ENCODE data around the gene PARD6A. TPM values are rescaled to one million over a fixed set of nuclear protein-coding genes. Genes with fewer than 3 reads are reported as not detected.

The PARD6A gene
- total and polyA plus RNA-seq, 2 of the 13 experiments (the other 11 are each of a cell fraction or from before 2014, with no cell fraction given) = 3.5 to 4.3 TPM

GRCh38 chr16:67667817-67668494, 7.2 kb downstream of the PARD6A start (continued):
- TF ChIP-seq TFDP2 (CRISPR knock-in tag; IDR thresholded peaks at IDR 0.05) = peak; percentile 73
- no peak for TF ChIP-seq SKIL (CRISPR knock-in tag; IDR thresholded peaks at IDR 0.05; ENCODE audit: borderline replicate concordance)
- TF ChIP-seq ISX (CRISPR knock-in tag; conservative IDR thresholded peaks at IDR 0.05) = no peak
- no peak for TF ChIP-seq DZIP1 (CRISPR knock-in tag; IDR thresholded peaks at IDR 0.05)
- no peak for TF ChIP-seq ZNF558 (CRISPR knock-in tag; IDR thresholded peaks at IDR 0.05; ENCODE audit: borderline replicate concordance)
- peak; percentile 13; the same call in 1 of the 2 replicates for TF ChIP-seq SIN3B (IDR thresholded peaks at IDR 0.05; ENCODE audit: low read length)
- no peak; the same call in 1 of the 2 replicates for TF ChIP-seq U2AF2 (IDR thresholded peaks at IDR 0.05; ENCODE audit: low read depth, low read length)
- TF ChIP-seq AHR (CRISPR knock-in tag; IDR thresholded peaks at IDR 0.05) = peak; percentile 3; the same call in 1 of the 2 replicates
- TF ChIP-seq RORA (CRISPR knock-in tag; IDR thresholded peaks at IDR 0.05) = no peak
- no peak for TF ChIP-seq POLR2AphosphoS2 (IDR thresholded peaks at IDR 0.05; ENCODE audit: low read depth, low read length)
- TF ChIP-seq KDM5B (CRISPR knock-in tag; IDR thresholded peaks at IDR 0.05; ENCODE audit: borderline replicate concordance) = peak; percentile 20
- no peak for TF ChIP-seq ZMAT5 (CRISPR knock-in tag; IDR thresholded peaks at IDR 0.05; ENCODE audit: borderline replicate concordance, low read depth)
- TF ChIP-seq ARID3A (IDR thresholded peaks at IDR 0.05; ENCODE audit: low read depth, low read length) = no peak
- TF ChIP-seq DRAP1 (CRISPR knock-in tag; IDR thresholded peaks at IDR 0.05) = peak; percentile 80
- no peak for TF ChIP-seq ZNF367 (CRISPR knock-in tag; IDR thresholded peaks at IDR 0.05; ENCODE audit: borderline replicate concordance)
- 0 out of 2 replicates have a peak, but pooled peaks have one; percentile 40 for TF ChIP-seq HCFC1 (IDR thresholded peaks at IDR 0.05; ENCODE audit: low read depth, low read length)

Measured in HepG2 (cell line).